ENCODE data around the gene KIF16B. TPM values are rescaled to one million over a fixed set of nuclear protein-coding genes. Genes with fewer than 3 reads are reported as not detected.
"Not testable (repeated sequence)": the region's sequence is repeated elsewhere in the genome, so short reads cannot be mapped to it uniquely, and the experiment has no call there.

KIF16B gene
- total RNA-seq, 2 experiments from 2014 or later, result 5.5 to 5.8 TPM

- H3K9me3 Mint-ChIP-seq, result peaks cover 3% of the 10 kb centered on the region
- ATAC-seq (ENCODE audit: low read depth) (no peak), DNase-seq (no peak)
- no peak overlapping the region for H3K27ac Mint-ChIP-seq
- no peak overlapping the region for H3K4me3 Mint-ChIP-seq
- no peaks in the 10 kb centered on the region for H3K36me3 Mint-ChIP-seq
- POLR2A ChIA-PET, result no interaction called here
- no peaks in the 10 kb centered on the region for H3K27me3 Mint-ChIP-seq
- H3K4me1 Mint-ChIP-seq, result no peaks in the 10 kb centered on the region
These were observed 343.4 kb downstream of the KIF16B start for GRCh38 chr20:16229813-16230212.

- H3K4me3 Mint-ChIP-seq, result no peak overlapping the region
- no peaks in the 10 kb centered on the region for H3K27me3 Mint-ChIP-seq
- H3K9me3 Mint-ChIP-seq, result peaks cover 4% of the 10 kb centered on the region
- no peaks in the 10 kb centered on the region for H3K4me1 Mint-ChIP-seq
- no peak for DNase-seq
- H3K36me3 Mint-ChIP-seq, result no peaks in the 10 kb centered on the region
- ATAC-seq (ENCODE audit: low read depth), result no peak
- no peak overlapping the region for H3K27ac Mint-ChIP-seq
- POLR2A ChIA-PET, result no interaction called here
These were observed 344.5 kb downstream of the KIF16B start for GRCh38 chr20:16228722-16229121.

GRCh38 chr20:16226961-16227360, 346.3 kb downstream of the KIF16B start:
- H3K4me3 Mint-ChIP-seq; H3K9me3 Mint-ChIP-seq; POLR2A ChIA-PET; H3K27me3 Mint-ChIP-seq; H3K27ac Mint-ChIP-seq; H3K4me1 Mint-ChIP-seq; H3K36me3 Mint-ChIP-seq; ATAC-seq (ENCODE audit: low read depth); DNase-seq: not testable (repeated sequence)

- ATAC-seq (ENCODE audit: low read depth) (no peak), DNase-seq (no peak)
- H3K27ac Mint-ChIP-seq, result no peak overlapping the region
- peaks cover 8% of the 10 kb centered on the region for H3K9me3 Mint-ChIP-seq
- H3K27me3 Mint-ChIP-seq, result no peaks in the 10 kb centered on the region
- no peaks in the 10 kb centered on the region for H3K36me3 Mint-ChIP-seq
- no peak overlapping the region for H3K4me3 Mint-ChIP-seq
- H3K4me1 Mint-ChIP-seq, result no peaks in the 10 kb centered on the region
- POLR2A ChIA-PET, result interaction anchor here (0.6 kb wide), 1 partner anchor 217 kb away, joined by 4 read pairs; no protein-coding TSS in a partner anchor
These were observed 348.4 kb downstream of the KIF16B start for GRCh38 chr20:16224836-16225235.

- no peaks in the 10 kb centered on the region for H3K4me1 Mint-ChIP-seq
- no peak overlapping the region for H3K27ac Mint-ChIP-seq
- no peak overlapping the region for H3K4me3 Mint-ChIP-seq
- no peaks in the 10 kb centered on the region for H3K36me3 Mint-ChIP-seq
- H3K9me3 Mint-ChIP-seq, result peaks cover 5% of the 10 kb centered on the region
- ATAC-seq (ENCODE audit: low read depth), result no peak
- H3K27me3 Mint-ChIP-seq, result no peaks in the 10 kb centered on the region
- POLR2A ChIA-PET, result no interaction called here
- no peak for DNase-seq
These were observed 350.3 kb downstream of the KIF16B start for GRCh38 chr20:16222859-16223411.

Other genes with a start within 250 kb of the KIF16B start
- gene SNRPB2, start 156.6 kb upstream of the KIF16B start, total RNA-seq, result 10 to 100 TPM; 67.3 to 73.0 TPM
- gene OTOR, start 174.9 kb upstream of the KIF16B start, total RNA-seq, result not detected

Data from activated naive CD8-positive, alpha-beta T cell treated with anti-CD3 and anti-CD28 coated beads, Interleukin-2, amount 10 ng/mL, durations not matched to agents 7 days and 5 days (primary cell).